Prostate gland (tissue), 2 donors: ENCODE measurements around the gene PERP. TPM values are rescaled to one million over a fixed set of nuclear protein-coding genes. Genes with fewer than 3 reads are reported as not detected.
A peak's percentile ranks its signal among the peaks of the same experiment; 100 is the strongest.
"Not testable (repeated sequence)": the region's sequence is repeated elsewhere in the genome, so short reads cannot be mapped to it uniquely, and the experiment has no call there.

ENCODE experiments used
- DNase-seq: peaks from one replicate; pipeline ENCODE4 v3.0.0-alpha.2; 2019; ENCODE audit warnings: low spot score
- H3K27ac ChIP-seq, 2 donors: fragments of 200-600 bp; sonication (generic); 2 replicates each; pipeline ENCODE4 v1.5.1; 2017 to 2019
- H3K27me3 ChIP-seq: fragments of 200-600 bp; sonication (generic); replicated peaks from 2 replicates; pipeline ENCODE4 v1.5.1; 2019; ENCODE audit not compliant: insufficient read depth
- H3K36me3 ChIP-seq, 2 donors: fragments of 200-600 bp; sonication (generic); 1 replicate in 1 of 2; 2 replicates in 1 of 2; pipeline versions ENCODE4 v1.5.1 to v1.8.1; 2017 to 2019
- H3K4me1 ChIP-seq: fragments of 200-600 bp; sonication (generic); replicated peaks from 2 replicates; pipeline ENCODE4 v1.5.1; 2019
- H3K4me3 ChIP-seq, 2 donors: fragments of 200-600 bp; sonication (generic); 2 replicates each; pipeline ENCODE4 v1.5.1; 2017 to 2019
- H3K9me3 ChIP-seq: fragments of 200-600 bp; sonication (generic); 2 replicates; pipeline ENCODE4 v1.5.1; 2017
- CTCF ChIP-seq, 4 experiments: fragments of 200-600 bp in 2 of 4; fragments of 450-650 bp in 2 of 4; sonication (generic) in 2 of 4; IDR thresholded peaks; 1 replicate in 3 of 4; 2 replicates in 1 of 4; pipeline ENCODE4 v1.5.1; 2016 to 2019; ENCODE audit warnings: antibody characterized with exemption in 4 of 4, mild to moderate bottlenecking in 2 of 4, moderate library complexity in 2 of 4
- POLR2A ChIP-seq: fragments of 450-650 bp; IDR thresholded peaks from one replicate; pipeline ENCODE4 v1.6.1; 2016; ENCODE audit warnings: antibody characterized with exemption, mild to moderate bottlenecking
- POLR2AphosphoS5 ChIP-seq: sonication (generic); formaldehyde crosslinking; IDR thresholded peaks from one replicate; pipeline ENCODE4 v1.6.1; 2017; ENCODE audit warnings: antibody characterized with exemption
- whole genome bisulfite sequencing: methylation state at CpG from one replicate; pipeline ENCODE4 v1.1.5; 2018; 5-methylcytosine and 5-hydroxymethylcytosine counted together
- intact Hi-C: fragments of 100-400 bp; cut with DNase I; formaldehyde crosslinking; loops from one replicate; pipeline ENCODE4 v1.14.2; 2022
- total RNA-seq, 2 donors: library from RNA; depleted of rRNA; stranded (reverse); fragments of >200 nt; gene quantifications; one replicate each; pipeline ENCODE4 v1.1.0, GENCODE V29; 2016

Gene PERP
- total RNA-seq, 2 donors from 2014 or later = 64.4 to 149 TPM

GRCh38 chr6:138086573-138087196, 20.5 kb downstream of the PERP start:
- peak; percentile 22 for DNase-seq
- H3K9me3 ChIP-seq = no peaks in the 10 kb centered on the region
- WGBS = 52% methylated on average over 5 of the region's 5 CpGs
- intact Hi-C loops = no loop called here
- H3K27ac ChIP-seq = peak overlapping the region in 1 of 2 donors; percentile 42
- H3K4me3 ChIP-seq = no peak overlapping the region
- no peaks in the 10 kb centered on the region for H3K27me3 ChIP-seq
- no peaks in the 10 kb centered on the region for H3K36me3 ChIP-seq
- TF ChIP-seq CTCF (IDR thresholded peaks at IDR 0.05) = no peak
- no peak for TF ChIP-seq POLR2AphosphoS5
- no peak for TF ChIP-seq POLR2A
- peaks cover 5% of the 10 kb centered on the region for H3K4me1 ChIP-seq

- Histone ChIP-seq H3K27ac (no peak overlapping the region), H3K4me1 (peaks cover 5% of the 10 kb centered on the region), H3K27me3 (no peaks in the 10 kb centered on the region), H3K9me3 (no peaks in the 10 kb centered on the region), H3K36me3 (no peaks in the 10 kb centered on the region), H3K4me3 (no peak overlapping the region)
- no peak for DNase-seq
- intact Hi-C loops = no loop called here
- TF ChIP-seq POLR2AphosphoS5 (no peak), CTCF (IDR thresholded peaks at IDR 0.05) (no peak), POLR2A (no peak)
- 95% methylated on average over 2 of the region's 2 CpGs for WGBS
Observed at GRCh38 chr6:138085839-138086222, 21.4 kb downstream of the PERP start.

GRCh38 chr6:138084904-138085838, 22.0 kb downstream of the PERP start:
- WGBS = 89% methylated on average over 10 of the region's 10 CpGs
- intact Hi-C loops = no loop called here
- Histone ChIP-seq H3K4me3 (no peak overlapping the region), H3K27ac (no peak overlapping the region), H3K27me3 (no peaks in the 10 kb centered on the region), H3K36me3 (no peaks in the 10 kb centered on the region), H3K9me3 (no peaks in the 10 kb centered on the region), H3K4me1 (peaks cover 5% of the 10 kb centered on the region)
- no peak for TF ChIP-seq POLR2AphosphoS5
- TF ChIP-seq POLR2A = no peak
- no peak for TF ChIP-seq CTCF (IDR thresholded peaks at IDR 0.05)
- DNase-seq = no peak

GRCh38 chr6:138082232-138082631, 25.0 kb downstream of the PERP start:
- intact Hi-C loops = no loop called here
- WGBS = 97% methylated on average over 12 of the region's 12 CpGs
- TF ChIP-seq POLR2AphosphoS5 (no peak), CTCF (IDR thresholded peaks at IDR 0.05) (no peak), POLR2A (no peak)
- Histone ChIP-seq H3K4me3 (no peak overlapping the region), H3K27me3 (no peaks in the 10 kb centered on the region), H3K27ac (no peak overlapping the region), H3K4me1 (no peaks in the 10 kb centered on the region), H3K36me3 (no peaks in the 10 kb centered on the region), H3K9me3 (no peaks in the 10 kb centered on the region)
- no peak for DNase-seq

- DNase-seq, H3K27me3 ChIP-seq, H3K4me3 ChIP-seq, H3K36me3 ChIP-seq, H3K4me1 ChIP-seq, H3K9me3 ChIP-seq, intact Hi-C loops, H3K27ac ChIP-seq: not testable (repeated sequence)
Observed at GRCh38 chr6:138079556-138079955, 27.7 kb downstream of the PERP start.
